Measurements from ENCODE around the gene IFNA5.

IFNA5 gene

GRCh38 chr9:21289848-21290247, 15.3 kb downstream of the IFNA5 start:
- no peak for DNase-seq

GRCh38 chr9:21287280-21287679, 17.8 kb downstream of the IFNA5 start:
- no peak for DNase-seq

GRCh38 chr9:21286659-21287058, 18.5 kb downstream of the IFNA5 start:
- no peak for DNase-seq

GRCh38 chr9:21286099-21286498, 19.0 kb downstream of the IFNA5 start:
- DNase-seq: no peak

- DNase-seq: no peak
These were observed 23.8 kb downstream of the IFNA5 start for GRCh38 chr9:21281275-21281674.

GRCh38 chr9:21268347-21268657, 36.8 kb downstream of the IFNA5 start:
- no peak for DNase-seq

GRCh38 chr9:21267485-21268346, 37.4 kb downstream of the IFNA5 start:
- DNase-seq: no peak

- DNase-seq: no peak
These were observed 38.2 kb downstream of the IFNA5 start for GRCh38 chr9:21266733-21267484.

- DNase-seq: no peak
These were observed 39.5 kb downstream of the IFNA5 start for GRCh38 chr9:21265421-21266189.

GRCh38 chr9:21255538-21256212, 49.4 kb downstream of the IFNA5 start:
- DNase-seq: no peak

All from activated CD4-positive, alpha-beta T cell treated with anti-CD3 and anti-CD28 coated beads for 48 hours (primary cell).